Cardiac muscle cell (in vitro differentiated cells and primary cell): ENCODE data around the gene TBC1D5. TPM values are rescaled to one million over a fixed set of nuclear protein-coding genes. Genes with fewer than 3 reads are reported as not detected.
A peak's percentile ranks its signal among the peaks of the same experiment; 100 is the strongest.

ENCODE experiments used
- DNase-seq, 2 donors: peaks; one replicate each; pipeline versions ENCODE4 v3.0.0 to v3.0.0-alpha.2; 2010 to 2017; ENCODE audit warnings: low read depth in 1 of 2, low spot score in 1 of 2
- H3K27ac ChIP-seq: fragments of 200-600 bp; sonication (generic); 2 replicates; pipeline ENCODE4 v1.5.1; 2016
- H3K27me3 ChIP-seq: fragments of 200-600 bp; sonication (generic); 2 replicates; pipeline ENCODE4 v1.6.0; 2016; ENCODE audit warnings: control low read depth
- H3K36me3 ChIP-seq: fragments of 200-600 bp; sonication (generic); 2 replicates; pipeline ENCODE4 v1.5.1; 2016; ENCODE audit warnings: control low read depth
- H3K4me1 ChIP-seq: fragments of 200-600 bp; sonication (generic); 2 replicates; pipeline ENCODE4 v1.8.1; 2017; ENCODE audit warnings: low read depth, mild to moderate bottlenecking, mixed run types
- H3K4me3 ChIP-seq: fragments of 200-600 bp; sonication (generic); 2 replicates; pipeline ENCODE4 v1.5.1; 2016; ENCODE audit warnings: mild to moderate bottlenecking
- H3K9me3 ChIP-seq: fragments of 200-600 bp; sonication (generic); 2 replicates; pipeline ENCODE4 v1.5.1; 2017; ENCODE audit warnings: low read depth, mild to moderate bottlenecking, control low read depth
- CTCF ChIP-seq: IDR thresholded peaks from 2 replicates; pipeline ENCODE4 v1.5.1; 2012; ENCODE audit warnings: low read depth, mild to moderate bottlenecking, low read length
- polyA plus RNA-seq: library from polyadenylated mRNA; unstranded; fragments of >200 nt; fragmentation: Nextera tagmentation; extraction: Ambion mirVana; gene quantifications from 2 replicates; pipeline ENCODE4 v1.2.1, GENCODE V29; 2016
- total RNA-seq: library from RNA; depleted of rRNA; stranded (reverse); fragments of >200 nt; gene quantifications from 2 replicates; pipeline ENCODE4 v1.2.3, GENCODE V29; 2016

Gene TBC1D5
- total and polyA plus RNA-seq, 2 experiments from 2014 or later, result 34.5 to 66.6 TPM

DNA sequence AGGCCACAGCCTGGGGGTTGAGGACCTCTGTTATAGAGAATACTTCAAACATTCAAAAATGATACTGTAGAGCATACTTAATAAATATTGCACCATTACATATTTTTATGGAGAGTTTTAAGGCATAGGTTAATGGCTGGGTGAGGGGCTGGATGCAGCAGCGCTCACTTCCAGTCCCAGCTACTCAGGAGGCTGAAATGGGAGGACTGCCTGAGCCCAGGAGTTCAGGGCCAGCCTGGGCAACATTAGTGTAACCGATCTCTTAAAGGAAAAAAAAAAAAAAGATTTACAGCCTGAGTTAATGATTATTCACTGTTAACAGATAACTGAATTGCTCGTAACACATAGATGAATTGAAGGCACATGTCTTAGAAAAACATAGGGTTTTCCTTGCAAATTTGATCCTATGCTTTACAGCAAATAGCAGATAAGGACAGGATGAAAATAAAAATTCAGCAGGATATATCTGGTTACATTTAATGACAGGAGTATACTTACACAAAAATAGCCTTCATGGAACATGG, 282.9 kb downstream of the TBC1D5 start:
- Histone ChIP-seq H3K27me3 (no peaks in the 10 kb centered on the region), H3K9me3 (no peaks in the 10 kb centered on the region), H3K4me1 (no peaks in the 10 kb centered on the region), H3K36me3 (no peaks in the 10 kb centered on the region), H3K4me3 (no peak overlapping the region), H3K27ac (no peak overlapping the region)
- TF ChIP-seq CTCF, result no peak
- DNase-seq, result no peak

DNA sequence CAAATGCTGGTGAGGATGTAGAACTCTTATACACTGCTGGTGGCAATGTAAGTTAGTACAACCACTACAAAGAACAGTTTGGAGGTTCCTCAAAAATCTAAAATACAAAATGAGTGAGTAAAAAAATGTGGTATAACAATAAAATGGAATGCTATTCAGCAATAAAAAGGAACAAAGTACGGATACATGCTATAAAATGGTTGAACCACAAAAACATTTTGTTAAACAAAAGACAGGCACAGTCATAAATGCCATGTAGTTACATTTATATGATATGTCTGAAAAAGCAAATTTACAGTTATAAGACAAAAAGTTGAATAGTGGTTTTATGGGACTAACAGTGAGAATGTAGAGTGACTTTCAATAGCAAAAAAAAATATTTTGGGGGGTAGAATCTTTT, 285.8 kb downstream of the TBC1D5 start:
- Histone ChIP-seq H3K27ac (no peak overlapping the region), H3K9me3 (no peaks in the 10 kb centered on the region), H3K4me3 (no peak overlapping the region), H3K27me3 (no peaks in the 10 kb centered on the region), H3K4me1 (no peaks in the 10 kb centered on the region), H3K36me3 (no peaks in the 10 kb centered on the region)
- no peak for DNase-seq
- TF ChIP-seq CTCF, result no peak

DNA sequence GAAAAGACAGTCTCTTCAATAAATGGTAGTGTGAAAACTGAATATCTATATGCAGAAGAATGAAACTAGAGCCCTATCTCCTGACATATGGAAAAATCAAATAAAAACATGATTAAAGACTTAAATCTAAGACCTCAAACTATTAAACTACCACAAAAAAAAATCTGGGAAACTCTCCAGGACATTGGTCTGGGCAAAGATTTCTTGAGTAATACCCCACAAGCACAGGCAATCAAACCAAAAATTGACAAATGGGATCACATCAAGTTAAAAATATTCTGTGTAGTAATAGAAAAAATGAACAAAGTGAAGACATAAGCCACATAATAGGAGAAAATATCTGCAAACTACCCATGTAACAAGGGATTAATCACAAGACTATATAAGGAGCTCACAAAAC, 286.4 kb downstream of the TBC1D5 start:
- Histone ChIP-seq H3K27me3 (no peaks in the 10 kb centered on the region), H3K27ac (no peak overlapping the region), H3K4me3 (no peak overlapping the region), H3K4me1 (no peaks in the 10 kb centered on the region), H3K36me3 (no peaks in the 10 kb centered on the region), H3K9me3 (no peaks in the 10 kb centered on the region)
- TF ChIP-seq CTCF, result no peak
- no peak for DNase-seq

DNA sequence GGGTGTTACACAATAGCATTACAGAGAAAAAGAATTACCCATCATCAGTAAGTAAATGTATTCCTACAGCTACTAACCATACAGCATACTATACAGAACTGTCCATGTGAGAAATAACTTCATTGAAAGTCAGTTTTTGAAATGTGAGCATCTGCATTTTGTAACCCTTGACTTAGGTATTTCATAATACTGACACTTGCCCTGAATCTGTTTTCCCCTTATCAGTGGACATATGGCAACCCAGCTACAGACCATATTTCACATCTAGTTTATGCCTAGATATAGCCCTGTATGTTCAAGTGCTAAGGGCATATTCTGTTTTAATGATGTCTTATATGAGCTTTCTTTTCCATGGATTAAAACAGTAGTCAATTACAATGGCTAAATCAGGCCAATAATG, 297.6 kb downstream of the TBC1D5 start:
- TF ChIP-seq CTCF, result no peak
- DNase-seq, result peak in 1 of 2 donors; percentile 27
- Histone ChIP-seq H3K27me3 (no peaks in the 10 kb centered on the region), H3K9me3 (no peaks in the 10 kb centered on the region), H3K4me3 (no peak overlapping the region), H3K27ac (no peak overlapping the region), H3K36me3 (no peaks in the 10 kb centered on the region), H3K4me1 (no peaks in the 10 kb centered on the region)

GRCh38 chr3:17443142-17443541, 299.3 kb downstream of the TBC1D5 start:
- DNase-seq, result no peak
- no peak for TF ChIP-seq CTCF
- Histone ChIP-seq H3K27ac (no peak overlapping the region), H3K27me3 (no peaks in the 10 kb centered on the region), H3K36me3 (no peaks in the 10 kb centered on the region), H3K4me3 (no peak overlapping the region), H3K4me1 (no peaks in the 10 kb centered on the region), H3K9me3 (no peaks in the 10 kb centered on the region)
